Measurements from ENCODE around the gene LAMA2. TPM values are rescaled to one million over a fixed set of nuclear protein-coding genes. Genes with fewer than 3 reads are reported as not detected.

The LAMA2 gene
- total RNA-seq: 14.1 and 81.4 TPM in 2 replicates

GRCh38 chr6:128882991-128883611 lies at the start of gene LAMA2:
Gene LAMA2, plus strand, starts transcription at chr6:128883138. Its CDS starts 108 bp downstream, at chr6:128883246.

